C4-2B (cell line): ENCODE results near the gene FABP6.

Experiments
- H3K27ac ChIP-seq: fragments of 450-650 bp; 2 replicates; pipeline ENCODE4 v1.5.1; 2017
- CTCF ChIP-seq: fragments of 450-650 bp; conservative IDR thresholded peaks from 2 replicates; pipeline ENCODE4 v1.5.1; 2017; ENCODE audit warnings: mild to moderate bottlenecking
- ZFX ChIP-seq: fragments of 450-650 bp; IDR thresholded peaks from 2 replicates; pipeline ENCODE4 v1.6.1; 2017

The FABP6 gene

DNA sequence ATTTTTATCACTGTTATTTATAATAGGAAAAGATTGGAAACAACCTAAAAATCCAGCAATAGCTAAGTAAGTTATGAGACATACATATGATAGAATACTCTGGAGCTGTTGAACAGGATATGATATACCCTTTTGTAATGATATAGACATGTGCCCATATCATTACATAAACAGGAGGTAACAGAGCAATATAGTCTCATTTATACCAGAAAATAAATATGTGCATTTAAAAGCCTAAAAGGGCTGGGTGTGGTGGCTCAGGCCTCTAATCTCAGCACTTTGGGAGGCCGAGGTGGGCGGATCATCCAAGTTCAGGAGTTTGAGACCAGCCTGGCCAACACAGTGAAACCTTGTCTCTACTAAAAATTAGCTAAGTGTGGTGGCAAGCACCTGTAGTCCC lies 2.3 kb upstream of the FABP6 start:
- H3K27ac ChIP-seq = no peak overlapping the region
- TF ChIP-seq ZFX (no peak), CTCF (no peak)

GRCh38 chr5:160230686-160231527 lies 1.6 kb downstream of the FABP6 start:
- no peak for TF ChIP-seq ZFX
- no peak overlapping the region for H3K27ac ChIP-seq

DNA sequence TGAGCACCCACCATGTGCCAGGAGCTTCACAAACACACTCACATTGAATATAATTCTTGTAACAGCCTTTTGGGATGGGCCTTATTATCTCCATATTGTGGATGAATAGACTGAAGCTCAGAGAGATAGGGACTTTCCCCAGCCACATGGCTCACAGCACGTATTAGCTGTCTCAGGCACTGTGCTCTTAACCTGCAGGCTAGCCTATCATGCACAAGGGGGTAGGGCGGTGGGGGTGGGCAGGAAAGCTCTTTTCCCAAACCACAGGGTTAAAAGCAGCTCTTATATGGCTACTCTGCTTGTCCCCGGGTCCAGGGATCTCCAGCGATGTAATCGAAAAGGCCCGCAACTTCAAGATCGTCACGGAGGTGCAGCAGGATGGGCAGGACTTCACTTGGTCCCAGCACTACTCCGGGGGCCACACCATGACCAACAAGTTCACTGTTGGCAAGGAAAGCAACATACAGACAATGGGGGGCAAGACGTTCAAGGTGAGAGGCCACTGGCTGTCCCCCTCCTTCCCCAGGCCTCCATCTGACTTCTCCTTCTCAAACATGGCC lies 2.6 kb downstream of the FABP6 start:
- TF ChIP-seq CTCF = no peak
- no peak for TF ChIP-seq ZFX
- H3K27ac ChIP-seq = no peak overlapping the region

DNA sequence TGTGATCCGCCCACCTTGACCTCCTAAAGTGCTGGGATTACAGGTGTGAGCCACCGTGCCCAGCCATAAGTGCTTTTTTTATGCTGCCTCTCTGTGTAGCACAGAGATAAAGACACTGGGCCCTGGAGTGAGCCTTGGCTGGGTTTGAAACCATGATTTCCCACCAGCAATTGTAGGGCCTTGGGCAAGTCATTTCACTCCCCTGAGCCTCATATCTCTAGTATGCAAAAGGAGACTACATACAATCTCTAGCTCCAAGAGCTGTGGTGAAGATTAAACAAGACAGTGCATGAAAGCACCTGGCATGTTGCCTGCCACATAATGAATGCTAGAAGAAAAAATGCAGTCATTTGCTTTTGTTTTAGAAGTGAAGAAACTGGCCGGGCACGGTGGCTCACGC lies 3.9 kb downstream of the FABP6 start:
- H3K27ac ChIP-seq = no peak overlapping the region
- TF ChIP-seq CTCF (no peak), ZFX (no peak)

GRCh38 chr5:160235731-160236130 lies 6.4 kb downstream of the FABP6 start:
- H3K27ac ChIP-seq = no peak overlapping the region
- TF ChIP-seq ZFX (no peak), CTCF (no peak)

GRCh38 chr5:160237571-160238093 lies 8.3 kb downstream of the FABP6 start:
- TF ChIP-seq ZFX (no peak), CTCF (no peak)

GRCh38 chr5:160240350-160240749 lies 11.0 kb downstream of the FABP6 start:
- TF ChIP-seq ZFX = no peak
- TF ChIP-seq CTCF = no peak
- H3K27ac ChIP-seq = no peak overlapping the region

More at GRCh38 chr5:160237571-160238093, 8.3 kb downstream of the FABP6 start:
- H3K27ac ChIP-seq = no peak overlapping the region
